B cell (primary cell): ENCODE data around the gene TAF11L10. TPM values are rescaled to one million over a fixed set of nuclear protein-coding genes. Genes with fewer than 3 reads are reported as not detected.
"Not testable (repeated sequence)": the region's sequence is repeated elsewhere in the genome, so short reads cannot be mapped to it uniquely, and the experiment has no call there.

Experiments used
- ATAC-seq: fragments of 200-7000 bp; cut with Tn5 transposase; one replicate; pipeline ENCODE4 v1.10.0; 2021; ENCODE audit warnings: low read depth, mild to moderate bottlenecking, moderate number of reproducible peaks, moderate library complexity
- CTCF ChIA-PET: fragments of 350-600 bp; sonication (Branson Sonifier 250); formaldehyde crosslinking; loops from one replicate; lab custom pipeline; 2021; ENCODE audit warnings: antibody characterized with exemption, inconsistent platforms; lab: Charles Lee
- POLR2A ChIA-PET: fragments of 350-600 bp; sonication (Branson Sonifier 250); formaldehyde crosslinking; loops from one replicate; lab custom pipeline; 2021; ENCODE audit warnings: antibody characterized with exemption; lab: Charles Lee
- DNase-seq: peaks from one replicate; pipeline ENCODE4 v3.0.0; 2013
- H2AFZ ChIP-seq: 2 replicates; pipeline ENCODE4 v1.6.1; 2012; ENCODE audit warnings: mild to moderate bottlenecking, low read depth, low read length; ENCODE audit not compliant: insufficient read depth, poor library complexity, severe bottlenecking
- H3K27ac ChIP-seq, 2 donors: 1 replicate in 1 of 2; 2 replicates in 1 of 2; pipeline ENCODE4 v1.5.1; 2012 to 2013; ENCODE audit warnings: low read length in 2 of 2, mild to moderate bottlenecking in 2 of 2, moderate library complexity in 1 of 2
- H3K27me3 ChIP-seq, 4 experiments: fragments of 200-600 bp in 1 of 4; sonication (generic) in 1 of 4; replicated peaks in 1 of 4; 1 replicate in 2 of 4; 2 replicates in 2 of 4; pipeline versions ENCODE4 v1.6.1 to v1.7.0; 2013 to 2016; ENCODE audit warnings: low read length in 3 of 4, mild to moderate bottlenecking in 2 of 4, mixed read lengths in 1 of 4, moderate library complexity in 1 of 4; ENCODE audit not compliant: insufficient read depth in 4 of 4, control insufficient read depth in 3 of 4; ENCODE audit errors: control extremely low read depth in 1 of 4
- H3K36me3 ChIP-seq, 2 experiments: replicated peaks in 1 of 2; 1 replicate in 1 of 2; 2 replicates in 1 of 2; pipeline versions ENCODE4 v1.6.1 to v1.7.1; 2013; ENCODE audit warnings: low read length in 1 of 2; ENCODE audit not compliant: insufficient read depth in 2 of 2, control insufficient read depth in 1 of 2; ENCODE audit errors: control extremely low read depth in 1 of 2, extremely low read depth in 1 of 2
- H3K4me1 ChIP-seq, 2 donors: fragments of 200-600 bp in 1 of 2; sonication (generic) in 1 of 2; 1 replicate in 1 of 2; 2 replicates in 1 of 2; pipeline versions ENCODE4 v1.5.1 to v1.6.1; 2013 to 2017; ENCODE audit warnings: low read length in 2 of 2; ENCODE audit not compliant: control insufficient read depth in 2 of 2, insufficient read depth in 2 of 2
- H3K4me2 ChIP-seq: replicated peaks from 2 replicates; pipeline ENCODE3; 2012; ENCODE audit warnings: mild to moderate bottlenecking, low read depth, low read length; ENCODE audit not compliant: poor library complexity, severe bottlenecking
- H3K4me3 ChIP-seq, 5 experiments: fragments of 200-600 bp in 1 of 5; sonication (generic) in 1 of 5; 1 replicate in 3 of 5; 2 replicates in 2 of 5; pipeline versions ENCODE4 v1.5.1 to v1.7.0; 2011 to 2016; ENCODE audit warnings: low read length in 4 of 5, mild to moderate bottlenecking in 4 of 5, low read depth in 2 of 5, control low read depth in 1 of 5, moderate library complexity in 1 of 5; ENCODE audit not compliant: insufficient read depth in 1 of 5; ENCODE audit errors: control extremely low read depth in 1 of 5, extremely low read depth in 1 of 5
- H3K79me2 ChIP-seq: fragments of 200-600 bp; sonication (generic); one replicate; pipeline ENCODE4 v1.6.0; 2016; ENCODE audit warnings: low read length; ENCODE audit not compliant: control insufficient read depth, insufficient read depth
- H3K9ac ChIP-seq: fragments of 200-600 bp; sonication (generic); 2 replicates; pipeline ENCODE4 v1.6.1; 2017; ENCODE audit warnings: mild to moderate bottlenecking, low read length, moderate library complexity
- H3K9me3 ChIP-seq, 3 donors: one replicate each; pipeline versions ENCODE4 v1.6.1 to v1.7.1; 2013; ENCODE audit warnings: low read length in 2 of 3; ENCODE audit not compliant: control insufficient read depth in 2 of 3, insufficient read depth in 1 of 3; ENCODE audit errors: control extremely low read depth in 1 of 3
- H4K20me1 ChIP-seq: 2 replicates; pipeline ENCODE4 v1.6.0; 2012; ENCODE audit warnings: mild to moderate bottlenecking, low read length; ENCODE audit not compliant: insufficient read depth, control insufficient read depth, poor library complexity, severe bottlenecking
- H3K27ac Mint-ChIP-seq: one replicate; pipeline ENCODE4 v1.8.0; 2021; ENCODE audit warnings: mixed read lengths
- H3K27me3 Mint-ChIP-seq: one replicate; pipeline ENCODE4 v1.8.0; 2021; ENCODE audit warnings: mixed read lengths
- H3K4me1 Mint-ChIP-seq: one replicate; pipeline ENCODE4 v1.8.0; 2021; ENCODE audit warnings: mixed read lengths
- H3K4me3 Mint-ChIP-seq: one replicate; pipeline ENCODE4 v1.8.0; 2021; ENCODE audit warnings: mixed read lengths
- H3K9me3 Mint-ChIP-seq: one replicate; pipeline ENCODE4 v1.8.0; 2022; ENCODE audit warnings: mixed read lengths; ENCODE audit not compliant: insufficient read depth
- WGBS: methylation state at CpG from one replicate; pipeline ENCODE4 v1.1.5; 2013; ENCODE audit warnings: missing lambda C conversion rate; ENCODE audit not compliant: insufficient coverage; 5-methylcytosine and 5-hydroxymethylcytosine counted together
- intact Hi-C: fragments of 100-400 bp; cut with micrococcal nuclease; formaldehyde crosslinking; loops from one replicate; pipeline ENCODE4 v1.10.0; 2022
- polyA plus RNA-seq: library from polyadenylated mRNA; depleted of rRNA; stranded (reverse); fragments of >200 nt; gene quantifications from 2 replicates; pipeline ENCODE4 v1.2.3, GENCODE V29; 2012
- small RNA-seq: library from RNA; depleted of rRNA; stranded (forward); fragments of <200 nt; gene quantifications from one replicate; pipeline ENCODE3, GENCODE V24; 2012; ENCODE audit warnings: low replicate concordance, low read depth; ENCODE audit not compliant: insufficient read length
- total RNA-seq, 2 donors: library from RNA; stranded (reverse); fragments of 120-200 nt in 1 of 2; gene quantifications; 1 replicate in 1 of 2; 2 replicates in 1 of 2; pipeline versions ENCODE4 v1.2.3 to v1.2.4, GENCODE V29; 2013 to 2022

TAF11L10 gene
- total and polyA plus RNA-seq, 2 donors (not counting 1 experiment from before 2014, with no cell fraction given): not detected

- DNase-seq, H3K27me3 Mint-ChIP-seq, H3K36me3 ChIP-seq, H3K27ac Mint-ChIP-seq, intact Hi-C loops, POLR2A ChIA-PET, H3K9me3 ChIP-seq, H3K27ac ChIP-seq, H3K4me1 ChIP-seq, H3K4me3 ChIP-seq, H3K9me3 Mint-ChIP-seq, ATAC-seq, H3K4me2 ChIP-seq, H3K79me2 ChIP-seq, CTCF ChIA-PET, H2AFZ ChIP-seq, H3K4me1 Mint-ChIP-seq, H3K9ac ChIP-seq, H3K4me3 Mint-ChIP-seq, H3K27me3 ChIP-seq, H4K20me1 ChIP-seq: not testable (repeated sequence)
- no CpG with 5 or more reads among the region's 15 CpGs for WGBS
These were observed 3.4 kb downstream of the TAF11L10 start, which contains the start of gene TAF11L9 for GRCh38 chr5:17594255-17594654. TSS of gene TAF11L9 (minus strand) at chr5:17594394.

GRCh38 chr5:17590860-17591259 lies 6.8 kb downstream of the TAF11L10 start, which contains the start of gene TAF11L8:
TSS of gene TAF11L8 (minus strand) at chr5:17590960.
- H3K27me3 Mint-ChIP-seq, H3K4me3 Mint-ChIP-seq, H3K27ac Mint-ChIP-seq, CTCF ChIA-PET, H3K27me3 ChIP-seq, H3K36me3 ChIP-seq, H3K4me3 ChIP-seq, intact Hi-C loops, H4K20me1 ChIP-seq, ATAC-seq, H3K9ac ChIP-seq, H3K79me2 ChIP-seq, POLR2A ChIA-PET, H3K4me2 ChIP-seq, DNase-seq, H3K4me1 ChIP-seq, H3K9me3 ChIP-seq, H3K4me1 Mint-ChIP-seq, H2AFZ ChIP-seq, H3K27ac ChIP-seq, H3K9me3 Mint-ChIP-seq: not testable (repeated sequence)
- WGBS: no CpG with 5 or more reads among the region's 16 CpGs

GRCh38 chr5:17585658-17586057 lies 12.0 kb downstream of the TAF11L10 start, which contains the start of gene TAF11L7:
TSS of gene TAF11L7 (minus strand) at chr5:17585758.
- H3K4me3 ChIP-seq, DNase-seq, H3K4me1 Mint-ChIP-seq, CTCF ChIA-PET, H3K36me3 ChIP-seq, H3K9ac ChIP-seq, H3K27me3 Mint-ChIP-seq, H3K4me1 ChIP-seq, H3K4me3 Mint-ChIP-seq, H4K20me1 ChIP-seq, H3K9me3 Mint-ChIP-seq, H3K79me2 ChIP-seq, H3K27me3 ChIP-seq, H3K9me3 ChIP-seq, H3K27ac Mint-ChIP-seq, H3K4me2 ChIP-seq, H3K27ac ChIP-seq, POLR2A ChIA-PET, H2AFZ ChIP-seq, intact Hi-C loops, ATAC-seq: not testable (repeated sequence)
- no CpG with 5 or more reads among the region's 16 CpGs for WGBS

Small RNA genes lying within 50 kb of the gene (small RNA-seq; reads per million reads assigned to genes)
- gene AC233724.1 (not detected), gene AC233724.3 (not detected), gene AC233724.4 (not detected), gene AC233724.6 (not detected), gene AC233724.7 (not detected)

Other genes starting within 250 kb of the TAF11L10 start
- not detected in 2 replicates for gene TAF11L2, start 99.6 kb downstream of the TAF11L10 start, total RNA-seq
- not detected in 2 replicates for gene TAF11L2, start 99.6 kb downstream of the TAF11L10 start, polyA plus RNA-seq
- gene TAF11L3, start 79.5 kb downstream of the TAF11L10 start, total RNA-seq: not detected in 2 replicates
- not detected in 2 replicates for gene TAF11L3, start 79.5 kb downstream of the TAF11L10 start, polyA plus RNA-seq
- gene TAF11L4, start 76.0 kb downstream of the TAF11L10 start, total RNA-seq: not detected in 2 replicates
- gene TAF11L4, start 76.0 kb downstream of the TAF11L10 start, polyA plus RNA-seq: not detected in 2 replicates
- not detected in 2 replicates for gene TAF11L5, start 72.6 kb downstream of the TAF11L10 start, total RNA-seq
- gene TAF11L5, start 72.6 kb downstream of the TAF11L10 start, polyA plus RNA-seq: not detected in 2 replicates
- gene TAF11L6, start 69.2 kb downstream of the TAF11L10 start, total RNA-seq: not detected in 2 replicates
- not detected in 2 replicates for gene TAF11L6, start 69.2 kb downstream of the TAF11L10 start, polyA plus RNA-seq
- not detected in 2 replicates for gene TAF11L7, start 12.1 kb downstream of the TAF11L10 start, total RNA-seq
- gene TAF11L7, start 12.1 kb downstream of the TAF11L10 start, polyA plus RNA-seq: not detected in 2 replicates
- not detected in 2 replicates for gene TAF11L8, start 6.9 kb downstream of the TAF11L10 start, total RNA-seq
- gene TAF11L8, start 6.9 kb downstream of the TAF11L10 start, polyA plus RNA-seq: not detected in 2 replicates
- not detected in 2 replicates for gene TAF11L9, start 3.4 kb downstream of the TAF11L10 start, total RNA-seq
- not detected in 2 replicates for gene TAF11L9, start 3.4 kb downstream of the TAF11L10 start, polyA plus RNA-seq
- not detected in 2 replicates for gene TAF11L11, start 6.4 kb upstream of the TAF11L10 start, total RNA-seq
- gene TAF11L11, start 6.4 kb upstream of the TAF11L10 start, polyA plus RNA-seq: not detected in 2 replicates
- gene TAF11L12, start 12.6 kb upstream of the TAF11L10 start, total RNA-seq: not detected in 2 replicates
- not detected in 2 replicates for gene TAF11L12, start 12.6 kb upstream of the TAF11L10 start, polyA plus RNA-seq
- not detected in 2 replicates for gene TAF11L13, start 34.3 kb upstream of the TAF11L10 start, total RNA-seq
- not detected in 2 replicates for gene TAF11L13, start 34.3 kb upstream of the TAF11L10 start, polyA plus RNA-seq
- gene TAF11L14, start 36.6 kb upstream of the TAF11L10 start, total RNA-seq: not detected in 2 replicates
- gene TAF11L14, start 36.6 kb upstream of the TAF11L10 start, polyA plus RNA-seq: not detected in 2 replicates